Adrenal gland (tissue), 5 donors: Measurements from ENCODE around the gene MAPKBP1.

Experiments used
- POLR2A ChIP-seq, 2 donors: fragments of 450-650 bp; IDR thresholded peaks; one replicate each; pipeline ENCODE4 v1.6.1; 2017; ENCODE audit warnings: antibody characterized with exemption in 2 of 2, mild to moderate bottlenecking in 2 of 2, moderate library complexity in 1 of 2
- TF ChIP-seq, protein P1 (sequence below), 6 experiments: fragments of 450-650 bp in 4 of 6; fragments of 200-600 bp in 2 of 6; sonication (generic) in 1 of 6; IDR thresholded peaks; 1 replicate in 5 of 6; 2 replicates in 1 of 6; pipeline versions ENCODE4 v1.5.1 to v1.8.0; 2016 to 2021; ENCODE audit warnings: antibody characterized with exemption in 6 of 6, mild to moderate bottlenecking in 2 of 6, moderate library complexity in 1 of 6
- donor health status: DM: no; HTN: no; CAD: no.

DNA sequence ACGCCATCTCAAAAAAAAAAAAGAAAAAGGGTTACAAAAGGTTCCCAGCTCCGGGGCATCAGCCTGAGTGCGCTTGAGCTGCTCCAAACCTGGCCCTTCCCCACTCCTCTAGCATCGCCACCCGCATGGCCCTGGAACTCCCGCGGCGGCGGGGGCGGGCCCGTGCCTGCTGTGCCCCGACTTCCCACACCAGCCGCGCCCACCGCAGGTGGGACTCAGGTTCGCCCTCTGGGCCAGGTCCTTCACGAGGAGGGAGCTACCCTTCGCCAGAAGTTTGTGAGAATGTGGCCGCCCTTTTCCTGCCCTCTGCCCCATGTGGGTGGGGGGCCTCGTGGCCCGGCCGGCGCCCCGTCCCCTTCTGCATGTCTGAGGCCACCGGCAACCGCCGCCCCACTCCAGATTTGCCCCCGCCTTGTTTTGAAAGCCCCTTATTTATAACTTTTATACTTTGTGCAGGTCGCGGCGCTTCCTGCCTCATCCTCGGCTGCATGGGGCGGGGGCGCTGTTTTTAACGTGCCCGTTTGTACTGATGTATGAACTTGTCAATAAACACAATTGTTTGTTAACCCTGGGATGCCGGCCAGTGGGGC, 53.1 kb downstream of the MAPKBP1 start:
- TF ChIP-seq, protein P1, sequence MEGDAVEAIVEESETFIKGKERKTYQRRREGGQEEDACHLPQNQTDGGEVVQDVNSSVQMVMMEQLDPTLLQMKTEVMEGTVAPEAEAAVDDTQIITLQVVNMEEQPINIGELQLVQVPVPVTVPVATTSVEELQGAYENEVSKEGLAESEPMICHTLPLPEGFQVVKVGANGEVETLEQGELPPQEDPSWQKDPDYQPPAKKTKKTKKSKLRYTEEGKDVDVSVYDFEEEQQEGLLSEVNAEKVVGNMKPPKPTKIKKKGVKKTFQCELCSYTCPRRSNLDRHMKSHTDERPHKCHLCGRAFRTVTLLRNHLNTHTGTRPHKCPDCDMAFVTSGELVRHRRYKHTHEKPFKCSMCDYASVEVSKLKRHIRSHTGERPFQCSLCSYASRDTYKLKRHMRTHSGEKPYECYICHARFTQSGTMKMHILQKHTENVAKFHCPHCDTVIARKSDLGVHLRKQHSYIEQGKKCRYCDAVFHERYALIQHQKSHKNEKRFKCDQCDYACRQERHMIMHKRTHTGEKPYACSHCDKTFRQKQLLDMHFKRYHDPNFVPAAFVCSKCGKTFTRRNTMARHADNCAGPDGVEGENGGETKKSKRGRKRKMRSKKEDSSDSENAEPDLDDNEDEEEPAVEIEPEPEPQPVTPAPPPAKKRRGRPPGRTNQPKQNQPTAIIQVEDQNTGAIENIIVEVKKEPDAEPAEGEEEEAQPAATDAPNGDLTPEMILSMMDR (IDR thresholded peaks at IDR 0.05) = no peak
- TF ChIP-seq POLR2A (IDR thresholded peaks at IDR 0.05) = no peak
